ENCODE results near the gene GBX2.
"Not testable (repeated sequence)": the region's sequence is repeated elsewhere in the genome, so short reads cannot be mapped to it uniquely, and the experiment has no call there.

GBX2 gene

GRCh38 chr2:236158969-236159777 is 9.0 kb downstream of the GBX2 start:
- Histone ChIP-seq H3K27ac (no peak overlapping the region), H3K4me3 (no peak overlapping the region)

GRCh38 chr2:236157815-236158498 is 10.2 kb downstream of the GBX2 start:
- no peak overlapping the region for H3K27ac ChIP-seq
- no peak overlapping the region for H3K4me3 ChIP-seq

- Histone ChIP-seq H3K4me3 (no peak overlapping the region), H3K27ac (no peak overlapping the region)
Measured at GRCh38 chr2:236157366-236157765, 10.8 kb downstream of the GBX2 start.

- H3K27ac ChIP-seq, result no peak overlapping the region
- H3K4me3 ChIP-seq, result no peak overlapping the region
Measured at GRCh38 chr2:236156860-236157194, 11.4 kb downstream of the GBX2 start.

GRCh38 chr2:236156095-236156859 is 11.9 kb downstream of the GBX2 start:
- Histone ChIP-seq H3K27ac (no peak overlapping the region), H3K4me3 (no peak overlapping the region)

GRCh38 chr2:236155406-236155805 is 12.8 kb downstream of the GBX2 start:
- Histone ChIP-seq H3K27ac (no peak overlapping the region), H3K4me3 (no peak overlapping the region)

- no peak overlapping the region for H3K27ac ChIP-seq
- no peak overlapping the region for H3K4me3 ChIP-seq
Measured at GRCh38 chr2:236146436-236146835, 21.8 kb downstream of the GBX2 start.

GRCh38 chr2:236143811-236144210 is 24.4 kb downstream of the GBX2 start:
- Histone ChIP-seq H3K4me3 (no peak overlapping the region), H3K27ac (no peak overlapping the region)

- not testable (repeated sequence) for H3K4me3 ChIP-seq
Measured at GRCh38 chr2:236141616-236142015, 26.6 kb downstream of the GBX2 start.

GRCh38 chr2:236137066-236137465 is 31.1 kb downstream of the GBX2 start:
- Histone ChIP-seq H3K27ac (no peak overlapping the region), H3K4me3 (no peak overlapping the region)

More at GRCh38 chr2:236141616-236142015, 26.6 kb downstream of the GBX2 start:
- H3K27ac ChIP-seq, result not testable (repeated sequence)

GRCh38 chr2:236136538-236136937 is 31.6 kb downstream of the GBX2 start:
- Histone ChIP-seq H3K4me3 (no peak overlapping the region), H3K27ac (no peak overlapping the region)

- H3K27ac ChIP-seq, result no peak overlapping the region
- no peak overlapping the region for H3K4me3 ChIP-seq
Measured at GRCh38 chr2:236133410-236134012, 34.7 kb downstream of the GBX2 start.

- H3K27ac ChIP-seq, result no peak overlapping the region
- no peak overlapping the region for H3K4me3 ChIP-seq
Measured at GRCh38 chr2:236131073-236131692, 37.0 kb downstream of the GBX2 start.

GRCh38 chr2:236130349-236130998 is 37.7 kb downstream of the GBX2 start:
- H3K27ac ChIP-seq, result no peak overlapping the region

GRCh38 chr2:236129935-236130334 is 38.3 kb downstream of the GBX2 start:
- H3K4me3 ChIP-seq, result no peak overlapping the region
- no peak overlapping the region for H3K27ac ChIP-seq

More at GRCh38 chr2:236130349-236130998, 37.7 kb downstream of the GBX2 start:
- no peak overlapping the region for H3K4me3 ChIP-seq

GRCh38 chr2:236128321-236128720 is 39.9 kb downstream of the GBX2 start:
- H3K4me3 ChIP-seq, result no peak overlapping the region
- no peak overlapping the region for H3K27ac ChIP-seq

GRCh38 chr2:236127010-236127409 is 41.2 kb downstream of the GBX2 start:
- Histone ChIP-seq H3K27ac (no peak overlapping the region), H3K4me3 (no peak overlapping the region)

- Histone ChIP-seq H3K4me3 (no peak overlapping the region), H3K27ac (no peak overlapping the region)
Measured at GRCh38 chr2:236125541-236125940, 42.6 kb downstream of the GBX2 start.

GRCh38 chr2:236124182-236124893 is 43.8 kb downstream of the GBX2 start:
- Histone ChIP-seq H3K4me3 (no peak overlapping the region), H3K27ac (no peak overlapping the region)

Data from skin epidermis (tissue), 12 donors.